Measurements from ENCODE around the gene PEX5L. TPM values are rescaled to one million over a fixed set of nuclear protein-coding genes. Genes with fewer than 3 reads are reported as not detected.
A peak's percentile ranks its signal among the peaks of the same experiment; 100 is the strongest.

Gene PEX5L
- total and polyA plus RNA-seq, 10 of the 15 experiments (the other 5 are each of a cell fraction or from before 2014, with no cell fraction given) = 0.11 to 17.0 (median 0.50) TPM

DNA sequence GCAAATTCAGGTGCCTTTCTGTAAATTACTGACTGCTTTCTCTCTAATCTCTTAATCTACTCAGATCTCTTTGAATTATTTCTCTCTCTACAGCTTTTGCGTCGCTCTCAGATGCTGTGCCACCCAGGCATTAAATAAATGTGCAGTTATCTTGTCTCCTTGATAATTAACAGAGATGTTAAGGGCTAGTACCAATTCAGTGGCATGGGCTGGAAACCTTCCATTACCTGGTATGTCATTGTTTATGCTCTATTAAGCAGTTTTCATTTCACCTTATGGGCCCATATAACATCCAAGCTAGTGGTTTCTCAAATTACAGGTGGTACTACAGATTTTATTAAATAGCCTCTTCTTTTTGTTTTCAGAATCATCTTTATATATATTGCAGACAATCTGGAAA lies 66.0 kb downstream of the PEX5L start:
- H3K79me2 ChIP-seq (ENCODE audit: control insufficient read depth, insufficient read depth, low read length) = peaks cover 2% of the 10 kb centered on the region
- no peak for DNase-seq (ENCODE audit: low read depth, low spot score)
- RAD21 ChIA-PET (ENCODE audit: unreplicated experiment) = interaction anchor here (0.9 to 2.5 kb wide), 4 partner anchors 9 to 39 kb away, joined by 3 to 10 read pairs (median 4); no protein-coding TSS in a partner anchor
- intact Hi-C loops (cut with micrococcal nuclease; ENCODE audit: unreplicated experiment) = no loop called here
- no peaks in the 10 kb centered on the region for H3K36me3 ChIP-seq (ENCODE audit: control insufficient read depth in 2 of 2, insufficient read depth in 2 of 2, low read length in 1 of 2)
- peak; percentile 11; the same call in 1 of the 3 replicates for ATAC-seq
- no peak overlapping the region for H3K4me2 ChIP-seq (ENCODE audit: control insufficient read depth, insufficient read depth)
- SMC1A ChIA-PET (ENCODE audit: uncharacterized antibody, unreplicated experiment) = interaction anchor here (0.9 to 3.0 kb wide), 6 partner anchors 14 to 65 kb away, joined by 3 to 11 read pairs (median 4); partner anchors contain the start of gene PEX5L
- H2AFZ ChIP-seq (ENCODE audit: control insufficient read depth, low read depth, low read length) = no peak overlapping the region
- no peaks in the 10 kb centered on the region; the same call in 1 of the 2 replicates for H3K4me1 ChIP-seq (ENCODE audit: control insufficient read depth, insufficient read depth, low read length)
- H3K9ac ChIP-seq (ENCODE audit: control insufficient read depth, insufficient read depth, low read length) = no peak overlapping the region
- no peaks in the 10 kb centered on the region for H3K27me3 ChIP-seq (replicated peaks in 1 of 2; ENCODE audit: control insufficient read depth in 2 of 2, insufficient read depth in 2 of 2, low read length in 1 of 2)
- POLR2A ChIA-PET = interaction anchor here (0.7 to 1.1 kb wide), 3 partner anchors 9 to 21 kb away, joined by 3 to 4 read pairs (median 4); no protein-coding TSS in a partner anchor
- in situ Hi-C loops (cut with MboI) = loop anchor here (25.0 kb wide), 2 partner anchors 908 to 1458 kb away; partner anchors contain the start of gene ZMAT3
- H3K4me3 ChIP-seq = no peak overlapping the region
- BruUV-seq (replicated peaks) = no TSS peak
- H3K9me3 ChIP-seq (replicated peaks; ENCODE audit: control insufficient read depth, insufficient read depth, low read length) = no peaks in the 10 kb centered on the region
- H3K27ac ChIP-seq (ENCODE audit: control insufficient read depth, insufficient read depth) = no peak overlapping the region
- WGBS (ENCODE audit: insufficient coverage, insufficient replicate concordance, low lambda C conversion rate, missing lambda C conversion rate) = 92% methylated on average over 2 of the region's 2 CpGs
- CTCF ChIA-PET = interaction anchor here (1.5 to 1.8 kb wide), 3 partner anchors 9 to 159 kb away, joined by 3 to 5 read pairs (median 4); no protein-coding TSS in a partner anchor
- H4K20me1 ChIP-seq (ENCODE audit: control insufficient read depth, insufficient read depth) = no peaks in the 10 kb centered on the region
- FAIRE-seq = no peak
- TF ChIP-seq MEF2A (IDR thresholded peaks at IDR 0.05; ENCODE audit: insufficient read depth, low read depth, low read length) (no peak), SRF (IDR thresholded peaks at IDR 0.05; ENCODE audit: low read depth in 2 of 2, low read length in 2 of 2) (no peak), LARP7 (IDR thresholded peaks at IDR 0.05) (no peak)
- TF ChIP-seq, protein P1, sequence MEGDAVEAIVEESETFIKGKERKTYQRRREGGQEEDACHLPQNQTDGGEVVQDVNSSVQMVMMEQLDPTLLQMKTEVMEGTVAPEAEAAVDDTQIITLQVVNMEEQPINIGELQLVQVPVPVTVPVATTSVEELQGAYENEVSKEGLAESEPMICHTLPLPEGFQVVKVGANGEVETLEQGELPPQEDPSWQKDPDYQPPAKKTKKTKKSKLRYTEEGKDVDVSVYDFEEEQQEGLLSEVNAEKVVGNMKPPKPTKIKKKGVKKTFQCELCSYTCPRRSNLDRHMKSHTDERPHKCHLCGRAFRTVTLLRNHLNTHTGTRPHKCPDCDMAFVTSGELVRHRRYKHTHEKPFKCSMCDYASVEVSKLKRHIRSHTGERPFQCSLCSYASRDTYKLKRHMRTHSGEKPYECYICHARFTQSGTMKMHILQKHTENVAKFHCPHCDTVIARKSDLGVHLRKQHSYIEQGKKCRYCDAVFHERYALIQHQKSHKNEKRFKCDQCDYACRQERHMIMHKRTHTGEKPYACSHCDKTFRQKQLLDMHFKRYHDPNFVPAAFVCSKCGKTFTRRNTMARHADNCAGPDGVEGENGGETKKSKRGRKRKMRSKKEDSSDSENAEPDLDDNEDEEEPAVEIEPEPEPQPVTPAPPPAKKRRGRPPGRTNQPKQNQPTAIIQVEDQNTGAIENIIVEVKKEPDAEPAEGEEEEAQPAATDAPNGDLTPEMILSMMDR (IDR thresholded peaks at IDR 0.05 in 2 of 3, conservative IDR thresholded peaks at IDR 0.05 in 1 of 3; ENCODE audit: control insufficient read depth in 2 of 3, extremely low read depth in 1 of 3, insufficient read depth in 1 of 3, low read depth in 3 of 3, low read length in 3 of 3) = no peak
